GM19455 (cell line): Measurements from ENCODE around the gene EVX1.

ENCODE experiments used
- ATAC-seq: cut with Tn5 transposase; IDR thresholded peaks from one replicate; pipeline ENCODE4 v1.9.1; 2021; ENCODE audit not compliant: unreplicated experiment

EVX1 gene

DNA sequence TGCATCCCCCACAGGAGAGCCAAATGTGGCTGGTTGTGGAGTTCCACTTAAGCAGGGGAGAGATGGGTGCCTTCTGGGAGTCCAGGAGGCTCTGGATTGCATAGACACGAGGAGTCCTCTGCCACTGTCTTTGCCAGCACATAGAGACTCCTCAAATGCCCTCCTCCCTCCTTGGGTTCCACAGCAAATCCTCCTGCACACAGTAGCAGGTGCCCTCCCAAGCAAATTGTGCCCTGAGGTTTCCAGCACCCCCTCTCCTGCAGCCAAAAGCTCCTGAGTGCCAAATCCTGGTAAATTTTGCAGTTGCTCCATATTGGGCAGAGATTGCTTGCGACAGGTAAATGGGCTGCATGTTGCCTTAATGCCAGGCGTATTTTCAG is 5.8 kb downstream of the EVX1 start:
- no peak for ATAC-seq

- ATAC-seq = no peak
Observed at GRCh38 chr7:27248911-27249723, 6.5 kb downstream of the EVX1 start.

DNA sequence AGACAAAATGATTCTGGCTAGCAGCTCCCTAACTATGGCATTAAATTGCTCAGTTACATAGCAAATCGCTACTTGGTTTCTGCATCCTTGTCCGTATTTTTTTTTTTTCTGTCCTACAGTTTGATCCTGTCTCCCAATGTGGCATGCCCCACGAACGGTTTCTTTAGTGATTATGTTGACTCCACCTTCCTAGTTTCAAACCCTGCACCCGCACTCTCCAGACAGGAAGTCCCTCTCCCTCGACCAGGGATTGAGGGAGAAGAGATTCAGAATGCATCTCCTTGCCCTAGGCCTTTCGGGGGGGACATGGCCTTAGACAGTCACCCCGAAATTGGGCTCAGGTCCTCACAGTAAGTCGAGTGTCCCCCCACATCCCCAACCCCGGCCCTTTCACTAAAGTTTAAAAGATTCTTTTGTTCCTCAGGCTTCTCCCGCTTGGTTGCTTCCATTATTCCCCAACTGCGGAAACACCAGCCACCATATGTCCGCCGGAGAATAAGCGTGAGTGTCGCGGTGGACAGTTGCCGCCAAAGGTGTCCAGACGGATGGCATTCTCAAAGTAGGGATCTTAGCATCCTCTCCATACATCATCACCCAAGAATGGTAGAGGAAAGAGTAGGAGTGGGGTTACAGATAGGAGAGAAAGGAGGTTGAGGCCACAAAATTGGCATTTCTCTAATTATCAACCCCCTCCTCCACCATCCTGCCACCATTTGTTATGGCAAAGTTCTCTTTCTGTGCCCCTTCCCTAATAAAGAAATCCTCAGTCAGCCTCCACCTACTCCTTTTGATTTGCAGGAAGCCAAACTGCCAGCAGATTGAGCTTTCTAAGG is 7.3 kb downstream of the EVX1 start:
- no peak for ATAC-seq

- ATAC-seq = no peak
Observed at GRCh38 chr7:27250557-27251070, 8.0 kb downstream of the EVX1 start.

- ATAC-seq = no peak
Observed at GRCh38 chr7:27251136-27251651, 8.6 kb downstream of the EVX1 start.

- no peak for ATAC-seq
Observed at GRCh38 chr7:27251652-27252590, 9.3 kb downstream of the EVX1 start.

DNA sequence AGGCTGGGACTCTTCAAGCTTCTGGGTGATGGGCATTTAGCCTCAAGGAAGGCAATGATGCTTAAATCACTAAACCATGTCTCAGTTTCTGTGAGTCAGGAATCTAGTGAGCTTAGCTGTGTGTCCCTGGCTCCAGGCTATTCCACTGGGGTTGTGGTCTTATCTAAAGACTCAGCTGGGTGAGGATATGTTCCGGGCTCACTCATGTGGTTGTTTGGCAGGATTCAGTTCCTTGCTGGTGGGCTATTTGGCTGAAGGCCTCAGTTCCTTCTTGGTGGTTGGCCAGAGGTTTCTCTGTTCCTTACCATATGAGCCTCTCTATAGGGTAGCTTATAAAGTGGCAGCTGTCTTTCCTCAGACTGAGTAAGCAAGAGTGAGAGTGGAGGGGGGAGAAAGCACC is 12.0 kb downstream of the EVX1 start:
- ATAC-seq = no peak

DNA sequence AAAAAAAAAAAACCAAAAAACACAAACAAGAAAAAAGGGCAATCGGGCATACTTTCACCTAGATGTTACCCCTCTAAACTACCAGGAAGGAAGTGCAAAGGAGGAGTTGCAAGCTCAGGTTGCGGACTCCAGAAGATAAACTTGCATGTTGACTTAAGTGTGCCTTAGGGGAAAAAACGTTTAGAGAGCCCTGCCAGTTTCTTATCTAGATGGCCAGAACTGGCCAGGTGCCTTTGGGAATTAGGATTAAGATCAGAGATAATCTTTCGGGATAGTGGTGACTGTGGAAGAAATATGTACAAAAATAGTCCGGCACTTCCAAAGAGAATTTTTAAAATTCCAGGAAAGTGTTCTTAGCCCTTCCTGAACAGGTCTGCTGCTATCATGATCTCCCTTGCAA is 17.6 kb downstream of the EVX1 start:
- no peak for ATAC-seq

DNA sequence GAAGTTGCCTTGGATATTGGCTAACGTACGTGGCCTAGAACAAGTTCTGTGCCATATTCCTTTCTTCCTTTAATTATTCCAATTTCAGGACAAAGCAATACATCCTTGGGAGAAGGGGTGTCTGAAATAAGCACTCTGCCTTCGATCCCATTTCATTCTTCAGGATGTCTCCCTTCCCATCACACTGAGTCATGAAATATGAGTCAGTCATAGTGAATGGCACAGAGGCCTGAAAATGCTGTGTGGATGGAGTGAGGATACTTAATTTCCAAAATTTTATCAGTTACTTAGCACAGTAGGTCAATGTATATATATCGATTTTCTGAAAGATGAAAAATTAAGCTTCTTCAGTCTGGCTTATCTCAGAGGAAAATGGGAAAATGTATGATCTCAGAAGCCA is 19.5 kb downstream of the EVX1 start:
- no peak for ATAC-seq

GRCh38 chr7:27263781-27264180 is 21.2 kb downstream of the EVX1 start:
- no peak for ATAC-seq

DNA sequence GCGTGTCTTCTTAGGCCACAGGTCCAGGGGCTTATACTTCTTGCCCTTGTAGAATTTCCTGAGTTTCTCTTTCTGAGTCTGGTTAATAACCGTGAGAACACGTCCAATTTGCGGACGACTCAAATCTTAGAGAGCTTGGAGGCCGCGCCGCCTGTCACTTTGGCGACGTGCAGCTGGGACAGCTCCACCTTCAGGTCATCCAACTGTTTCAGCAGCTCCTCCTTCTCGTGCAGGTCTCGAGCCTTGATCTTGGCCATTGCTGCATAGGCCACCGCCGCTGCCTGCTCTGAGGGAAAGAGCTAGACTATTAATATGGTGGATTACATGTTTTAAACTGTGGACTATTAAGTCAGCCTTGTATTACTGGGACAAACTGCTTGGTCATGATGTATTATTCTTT is 26.9 kb downstream of the EVX1 start:
- no peak for ATAC-seq

DNA sequence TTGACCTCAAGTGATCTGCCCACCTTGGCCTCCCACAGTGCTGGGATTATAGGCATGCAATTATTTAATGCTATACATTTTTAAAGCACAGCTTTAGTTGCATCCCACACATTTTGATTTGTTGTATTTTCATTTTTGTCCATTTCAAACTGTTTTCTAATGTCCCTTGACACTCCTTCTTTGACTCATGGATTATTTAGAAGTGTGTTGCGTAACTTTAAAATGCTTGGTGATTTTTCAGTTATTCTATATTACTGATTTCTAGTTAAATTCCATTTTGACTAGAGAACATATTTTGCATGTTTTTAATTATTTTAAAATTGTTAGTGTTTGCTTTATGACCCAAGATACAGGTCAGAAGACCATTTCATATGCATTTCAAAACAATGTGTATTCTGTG is 28.8 kb downstream of the EVX1 start:
- no peak for ATAC-seq

DNA sequence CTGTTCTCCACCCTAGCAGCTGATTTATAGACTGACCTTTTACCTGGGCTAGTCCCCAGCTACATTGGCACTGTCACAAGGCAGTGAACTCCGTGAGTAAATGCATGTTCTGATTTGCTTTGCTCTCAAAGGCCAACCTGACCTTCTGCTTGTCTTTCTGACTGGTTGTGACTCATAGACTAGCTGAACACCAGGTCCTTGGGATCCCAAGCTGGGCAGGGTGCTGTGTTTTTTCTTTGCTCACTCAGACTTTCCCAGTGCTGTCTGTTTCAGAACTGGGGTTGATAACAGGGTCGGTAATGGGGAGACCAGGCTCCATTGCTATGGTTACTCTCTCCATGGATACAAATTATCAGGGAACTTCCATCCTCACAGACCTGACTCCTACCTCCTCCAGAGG is 35.0 kb downstream of the EVX1 start:
- ATAC-seq = no peak

- ATAC-seq = no peak
Observed at GRCh38 chr7:27283558-27283957, 41.0 kb downstream of the EVX1 start.

GRCh38 chr7:27295236-27295635 is 52.6 kb downstream of the EVX1 start:
- ATAC-seq = no peak

DNA sequence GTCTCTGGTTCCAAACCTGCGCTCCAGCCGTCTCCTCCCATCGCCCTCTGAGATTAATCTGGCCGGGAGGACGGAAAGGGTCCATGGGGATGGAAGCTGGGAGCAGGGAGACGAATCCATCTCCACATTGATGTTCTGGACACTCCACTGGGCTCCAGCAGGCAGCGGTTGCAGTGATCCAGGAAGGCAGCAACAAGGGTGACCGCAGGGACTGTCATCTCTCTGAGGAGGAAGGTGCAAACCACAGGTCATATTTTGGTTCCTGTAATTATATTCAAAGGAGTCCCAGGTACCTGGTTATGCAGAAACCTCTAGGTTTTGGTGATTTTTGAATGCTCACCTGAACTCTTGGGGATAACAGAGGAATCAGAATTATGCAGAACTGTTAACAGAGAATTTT is 54.8 kb downstream of the EVX1 start:
- no peak for ATAC-seq
